GM18502 (cell line): ENCODE results near the gene ERC2.

ENCODE experiments used
- ATAC-seq: cut with Tn5 transposase; IDR thresholded peaks from one replicate; pipeline ENCODE4 v1.9.1; 2021; ENCODE audit warnings: mild to moderate bottlenecking; ENCODE audit not compliant: unreplicated experiment, poor library complexity

The ERC2 gene

DNA sequence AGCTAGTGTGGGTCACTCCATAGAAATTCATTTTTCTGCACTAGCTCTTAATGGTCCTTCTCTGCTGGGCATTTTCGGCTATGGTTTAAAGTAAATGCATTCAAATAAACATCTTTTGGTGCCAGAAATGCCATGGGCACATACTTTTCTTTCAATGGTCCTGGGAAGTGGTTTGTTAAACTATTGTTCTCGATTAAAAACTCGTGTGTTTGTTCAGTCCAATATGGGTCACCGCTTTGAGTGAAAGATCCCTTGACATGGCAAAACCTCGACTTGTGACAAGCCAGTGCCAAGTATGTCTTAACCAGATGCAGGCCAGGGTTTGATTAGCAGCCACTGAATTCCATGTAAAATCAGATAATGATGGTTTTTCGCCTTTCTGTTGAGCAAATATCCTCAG, 649.3 kb downstream of the ERC2 start:
- no peak for ATAC-seq

DNA sequence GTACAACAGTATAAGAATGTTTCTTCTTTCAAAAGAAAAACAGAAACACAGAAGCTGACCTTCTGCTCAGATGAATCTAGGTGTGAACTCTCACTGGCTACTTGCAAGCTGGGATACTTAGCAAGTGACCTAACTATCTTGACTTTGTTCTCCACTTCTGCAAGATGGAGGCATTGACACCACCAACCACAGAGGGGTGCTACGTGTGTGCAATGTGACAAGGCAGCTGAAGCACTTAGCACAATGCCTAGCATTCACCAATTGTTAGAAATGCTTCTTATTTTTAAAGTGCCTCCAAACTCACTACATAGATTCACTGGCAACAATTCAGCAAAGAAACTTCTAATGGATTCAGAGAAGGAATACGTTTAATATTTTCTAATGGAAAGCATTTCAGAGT, 649.8 kb downstream of the ERC2 start:
- no peak for ATAC-seq

DNA sequence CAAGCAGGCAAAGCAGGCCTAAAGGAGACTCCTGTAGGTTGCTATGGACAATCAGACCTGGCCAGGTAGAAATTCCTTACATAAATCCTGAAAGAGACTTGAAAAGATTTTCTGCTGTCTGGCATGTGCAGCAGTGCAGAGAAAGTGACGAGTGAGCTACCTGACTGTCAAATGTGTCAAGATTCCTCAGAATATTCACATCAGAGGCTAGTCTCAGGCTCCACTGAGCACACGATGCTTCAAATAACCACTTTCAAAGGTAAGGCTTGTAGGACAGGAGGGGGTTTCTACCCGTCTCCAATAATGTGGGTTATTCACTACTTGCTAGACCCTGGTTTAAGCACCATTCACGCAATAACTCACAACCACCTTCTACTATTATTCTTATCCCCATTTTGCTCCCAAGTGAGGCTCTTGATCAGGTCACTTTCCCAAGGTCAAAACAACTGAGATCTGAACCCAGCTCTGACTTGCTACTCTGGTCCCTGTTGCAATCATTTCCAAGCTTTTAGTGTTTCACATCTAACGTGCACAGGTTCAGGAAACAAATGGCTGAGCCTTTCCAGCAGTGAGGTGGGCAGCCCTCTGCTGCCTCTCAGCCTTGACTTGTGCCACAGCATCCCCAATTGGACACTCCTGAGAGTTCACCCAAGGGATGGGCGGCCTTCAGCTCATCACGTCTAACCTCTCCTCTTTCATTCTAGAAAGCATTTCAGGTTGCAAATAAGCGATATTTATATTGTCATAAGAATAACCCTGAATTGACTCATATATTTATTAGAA, 651.3 kb downstream of the ERC2 start:
- no peak for ATAC-seq

DNA sequence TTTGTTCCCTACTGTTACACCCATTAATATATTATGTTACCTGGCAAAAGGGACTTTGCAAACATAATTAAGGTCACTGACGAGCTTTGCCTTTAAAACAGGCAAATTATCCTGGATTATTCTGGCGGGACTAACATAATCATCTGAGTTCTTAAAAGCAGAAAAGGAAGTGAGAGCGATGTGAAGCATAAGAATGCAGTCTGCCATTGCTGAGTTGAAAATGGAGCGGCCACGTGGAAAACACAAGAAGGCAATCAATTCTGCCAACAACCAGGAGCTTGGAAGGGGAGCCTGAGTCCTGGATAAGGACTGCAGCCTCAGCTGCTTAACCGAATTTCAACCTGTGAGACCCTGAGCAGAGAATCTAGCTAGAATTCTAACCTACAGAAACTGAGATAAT, 653.0 kb downstream of the ERC2 start:
- ATAC-seq = no peak

DNA sequence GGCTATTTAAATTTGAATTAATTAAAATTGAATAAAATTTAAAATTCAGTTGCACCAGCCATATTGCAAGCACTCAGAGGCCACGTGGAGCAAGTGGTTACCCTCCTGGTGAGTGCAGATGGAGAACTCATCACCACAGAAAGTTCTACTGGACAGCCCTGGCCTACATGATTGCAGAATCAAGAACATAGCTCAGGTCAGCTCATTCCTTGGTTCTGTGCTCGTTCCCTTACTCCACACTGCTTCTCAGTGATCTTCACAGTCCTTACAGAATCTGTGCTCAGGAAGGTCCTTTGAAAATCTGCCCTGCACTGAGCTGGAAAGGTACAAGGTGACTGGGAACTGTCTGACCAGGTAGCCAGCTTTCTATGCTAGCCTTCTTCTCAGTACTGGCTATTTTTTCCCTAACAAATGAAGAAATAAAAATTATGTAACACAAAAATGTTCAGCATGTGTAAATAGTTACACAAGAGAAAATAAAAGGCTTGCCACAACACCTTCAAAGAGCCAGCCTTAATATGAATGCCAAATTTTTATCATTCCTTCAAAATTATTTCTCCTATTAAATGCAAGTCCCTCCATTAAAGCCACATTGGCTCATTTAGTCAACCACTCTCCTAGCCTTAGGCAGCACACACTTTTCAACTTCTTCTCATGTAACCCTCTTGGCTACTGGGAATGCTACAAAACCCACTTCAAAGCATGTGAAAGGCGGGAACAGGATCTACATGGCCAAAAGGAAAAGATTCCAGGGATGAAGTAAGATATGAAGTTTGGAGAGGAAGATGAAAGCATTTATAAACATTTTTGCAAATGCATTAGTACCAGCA, 654.8 kb downstream of the ERC2 start:
- ATAC-seq = no peak

DNA sequence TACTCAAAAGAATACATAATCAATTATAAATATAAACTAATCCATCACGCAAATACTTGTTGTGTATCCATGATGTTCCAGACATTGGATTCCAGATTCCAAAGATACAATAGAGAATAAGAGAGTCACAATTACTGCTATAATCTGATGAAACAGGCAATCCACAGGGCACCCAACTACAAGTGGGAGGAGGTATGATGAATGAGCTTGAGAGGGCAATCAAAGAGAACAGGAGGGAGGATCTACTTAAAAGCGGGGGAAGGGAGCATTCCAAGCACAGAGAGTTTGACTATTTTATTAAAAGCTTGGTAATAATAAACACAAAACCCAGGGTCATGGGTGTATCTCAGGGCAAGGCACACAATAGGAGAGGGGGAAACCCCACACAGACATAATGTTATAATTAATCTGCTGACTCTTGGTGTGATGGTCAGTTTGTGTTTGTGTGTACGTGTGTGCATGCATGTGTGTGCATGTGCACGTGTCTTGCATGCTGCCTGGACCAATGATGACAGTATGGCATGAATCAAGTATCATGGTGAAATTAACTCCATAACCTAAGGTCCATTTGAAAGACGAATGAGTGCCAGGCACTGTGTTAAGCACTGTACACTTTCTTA, 655.8 kb downstream of the ERC2 start:
- ATAC-seq = no peak

DNA sequence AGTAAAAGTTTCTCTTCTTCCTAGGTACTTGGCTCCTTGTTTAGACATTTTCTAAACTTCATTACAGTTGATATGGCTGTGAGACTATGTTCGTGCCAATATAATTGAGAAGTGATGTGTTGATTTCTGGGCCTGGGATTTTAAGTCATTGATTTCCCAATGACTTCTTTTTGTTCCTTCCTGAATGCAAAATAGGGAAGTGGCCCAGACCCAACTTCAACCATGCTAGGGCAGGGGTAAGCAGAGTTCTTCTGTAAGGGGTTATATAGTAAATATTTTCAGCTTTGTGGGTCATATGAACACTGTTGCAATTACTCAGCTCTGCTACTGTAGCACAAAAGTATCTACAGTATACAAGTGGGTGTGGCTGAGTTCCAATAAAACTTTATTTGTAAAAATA, 661.1 kb downstream of the ERC2 start:
- no peak for ATAC-seq

DNA sequence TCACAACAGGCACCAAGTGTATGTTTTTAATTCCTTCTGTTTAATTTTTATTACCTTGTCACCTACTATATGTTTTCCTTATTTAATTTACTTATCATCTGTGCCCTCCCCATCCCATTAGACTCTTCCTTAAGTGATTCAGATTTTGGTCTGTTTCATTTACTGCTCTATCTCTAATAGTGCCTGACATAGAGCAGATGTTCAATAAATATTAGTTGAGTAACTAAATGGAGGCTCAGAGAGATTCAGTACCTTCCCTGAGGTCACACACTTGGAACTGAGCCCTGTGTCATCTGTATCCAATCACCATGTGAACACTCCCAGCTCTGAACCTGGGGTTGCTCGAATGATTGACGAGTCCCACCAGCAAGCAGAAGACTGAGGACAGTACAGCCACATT, 663.1 kb downstream of the ERC2 start:
- no peak for ATAC-seq

DNA sequence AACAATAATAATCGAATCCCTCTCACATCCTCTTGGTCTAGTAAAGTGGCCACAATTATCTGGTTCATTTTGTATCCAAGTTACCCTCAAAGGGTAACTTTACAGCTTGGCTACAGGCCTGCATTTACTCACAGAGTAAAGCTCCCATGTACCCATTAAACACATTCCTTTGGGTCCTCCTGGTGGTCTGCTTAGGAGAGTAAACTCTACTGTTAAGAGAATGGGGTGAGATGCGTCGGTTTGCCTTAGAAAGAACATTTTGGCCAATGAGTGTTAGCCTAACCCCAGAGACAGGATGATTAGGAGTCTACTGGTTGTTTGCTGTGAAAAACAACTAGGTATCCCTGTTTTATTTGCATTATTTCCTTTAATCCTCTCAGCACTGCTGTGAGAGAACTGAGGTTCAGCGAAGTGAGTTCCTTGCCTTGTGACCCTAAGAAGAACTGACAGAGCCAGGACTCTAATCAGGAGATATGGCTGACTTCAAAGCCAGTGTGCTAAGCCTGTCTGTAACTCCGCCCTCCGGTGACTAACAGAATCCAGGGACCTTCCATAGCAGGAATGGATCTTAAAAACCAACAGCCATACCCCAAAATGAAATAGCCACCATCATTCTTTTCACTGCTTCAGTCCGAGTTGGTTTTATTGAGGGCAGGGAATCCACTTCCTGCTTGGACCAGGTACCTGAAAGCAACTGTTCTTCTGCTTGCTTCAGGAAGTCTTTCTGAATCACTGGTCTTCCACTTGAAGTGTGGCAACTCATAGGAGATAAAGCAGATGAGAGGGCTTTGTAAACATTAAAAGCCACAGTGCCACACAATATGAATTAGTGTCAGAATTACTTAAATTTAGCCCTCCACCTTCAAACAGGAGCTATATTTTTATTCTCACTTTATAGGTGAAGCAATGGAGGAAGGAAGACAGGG, 663.8 kb downstream of the ERC2 start:
- ATAC-seq = no peak

DNA sequence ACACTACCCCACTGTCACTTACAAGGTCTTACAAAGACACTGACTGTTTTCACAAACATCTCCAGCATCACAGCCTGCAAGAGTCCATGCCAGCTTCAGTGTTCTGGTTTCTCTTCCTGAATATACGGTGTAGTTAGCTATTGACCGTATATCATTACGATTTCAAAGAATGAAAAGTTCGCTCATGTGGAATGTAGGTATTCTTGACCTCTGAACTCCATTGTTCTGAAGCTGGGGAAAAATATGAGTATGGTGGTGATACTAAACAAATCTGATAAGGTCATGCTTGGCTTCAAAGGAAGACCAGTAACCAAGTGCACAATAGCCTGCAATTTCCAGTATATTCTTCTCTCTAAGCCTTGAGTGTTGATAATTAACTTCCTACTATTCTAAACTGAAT, 665.5 kb downstream of the ERC2 start:
- no peak for ATAC-seq

DNA sequence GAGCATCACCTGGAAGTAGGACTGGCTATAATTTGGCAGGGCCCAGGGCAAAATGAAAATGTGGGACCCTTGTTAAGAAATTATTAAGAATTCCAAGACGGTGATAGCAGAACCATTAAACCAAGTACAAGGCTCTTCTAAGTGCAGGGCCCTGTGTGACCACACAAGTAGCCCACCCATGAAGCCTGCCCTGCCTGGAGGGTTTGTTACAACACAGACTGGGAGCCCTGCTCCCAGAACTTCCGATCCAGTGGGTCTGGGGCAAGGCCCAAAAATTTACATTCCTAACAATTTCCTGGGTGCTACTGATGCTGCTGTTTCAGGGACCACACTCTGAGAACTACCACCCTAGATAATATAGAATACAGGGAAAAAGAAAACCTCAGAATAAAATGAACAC, 666.6 kb downstream of the ERC2 start:
- no peak for ATAC-seq

DNA sequence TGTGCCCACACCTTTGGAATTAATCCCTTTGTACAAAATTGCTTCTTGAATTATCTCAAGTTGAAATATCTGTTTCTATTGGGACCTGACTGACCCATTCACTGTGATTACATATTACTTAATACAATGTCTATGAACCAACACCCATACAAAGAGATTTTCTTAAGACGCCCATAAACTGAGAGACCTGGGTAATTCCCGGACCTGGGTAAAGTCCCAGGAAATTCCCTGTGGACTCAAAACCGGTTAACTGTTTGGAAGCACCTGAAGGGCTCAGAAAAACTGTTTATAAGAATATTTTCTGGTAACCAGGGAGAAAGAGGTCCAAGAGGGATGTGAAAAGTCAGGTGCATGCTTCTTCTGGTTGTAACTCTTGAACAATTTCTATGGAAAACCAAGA, 667.2 kb downstream of the ERC2 start:
- ATAC-seq = no peak

DNA sequence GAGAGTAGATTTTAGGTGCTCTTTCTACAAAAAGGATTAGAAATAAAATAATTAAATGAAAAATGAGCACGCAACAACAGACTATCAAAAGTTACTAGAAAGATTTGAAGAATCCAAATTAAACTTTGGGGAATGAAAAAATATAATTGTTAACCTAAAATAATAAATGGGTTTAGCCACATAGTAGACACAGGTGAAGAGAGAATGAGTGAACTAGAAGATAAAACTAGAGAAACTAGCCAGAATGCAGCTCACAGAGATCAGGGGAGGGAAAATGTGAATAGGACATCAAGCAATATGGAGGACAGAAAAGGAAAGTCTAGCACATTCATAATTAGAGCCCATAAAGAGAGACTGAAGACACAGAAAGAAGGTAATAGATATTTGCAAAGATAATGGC, 670.5 kb downstream of the ERC2 start:
- ATAC-seq = no peak

DNA sequence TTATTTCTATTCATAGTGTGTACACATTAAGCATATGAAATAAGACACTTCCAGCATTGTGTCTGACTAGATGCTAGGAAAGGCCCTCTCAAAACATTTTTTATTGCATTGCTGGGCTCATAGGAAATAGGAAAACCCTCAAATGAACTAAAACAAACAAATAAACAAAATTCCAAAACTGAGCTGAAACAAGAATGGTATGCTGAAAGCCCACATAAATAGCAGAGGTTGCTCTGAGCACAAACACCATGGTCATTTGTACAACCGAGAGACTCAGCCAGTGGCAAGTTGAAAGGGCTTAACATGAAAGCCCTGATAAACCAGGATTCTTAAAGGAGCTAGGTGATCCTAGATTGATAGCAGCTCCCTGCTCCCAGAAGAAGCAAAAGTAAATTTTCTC, 671.2 kb downstream of the ERC2 start:
- ATAC-seq = no peak

DNA sequence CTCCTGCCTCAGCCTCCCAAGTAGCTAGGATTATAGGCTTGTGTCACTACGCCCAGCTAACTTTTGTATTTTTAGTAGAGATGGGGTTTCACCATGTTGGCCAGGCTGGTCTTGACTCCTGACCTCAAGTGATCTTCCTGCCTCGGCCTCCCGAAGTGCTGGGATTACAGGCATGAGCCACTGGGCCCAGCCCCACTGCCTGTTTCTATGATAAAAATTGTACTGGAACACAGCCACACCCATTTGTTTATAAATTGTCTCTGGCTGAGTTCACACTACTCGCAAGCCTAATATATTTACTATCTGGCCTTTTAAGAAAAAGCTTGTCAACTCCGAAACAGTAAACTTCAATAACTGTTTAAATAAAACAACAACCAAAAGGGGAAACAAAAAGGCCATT, 671.7 kb downstream of the ERC2 start:
- ATAC-seq = no peak

DNA sequence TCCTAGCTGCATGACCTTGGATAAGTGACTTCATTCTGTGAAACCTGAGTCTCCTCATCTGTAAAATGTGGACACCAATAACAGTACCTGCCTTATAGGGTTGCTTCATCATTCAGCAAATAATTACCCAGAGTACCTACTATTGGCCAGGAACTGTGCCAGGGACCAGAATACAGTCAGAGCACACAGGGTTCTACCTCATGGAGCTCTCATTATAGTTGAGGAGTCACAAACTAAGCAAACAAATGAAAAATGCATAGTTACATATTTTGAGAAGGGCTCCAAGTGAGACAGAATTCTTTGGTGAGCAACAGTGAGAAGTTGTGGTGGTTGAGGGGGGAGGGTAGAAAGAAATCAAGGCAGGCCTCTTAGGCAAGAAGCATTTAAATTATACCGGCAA, 672.5 kb downstream of the ERC2 start:
- no peak for ATAC-seq

DNA sequence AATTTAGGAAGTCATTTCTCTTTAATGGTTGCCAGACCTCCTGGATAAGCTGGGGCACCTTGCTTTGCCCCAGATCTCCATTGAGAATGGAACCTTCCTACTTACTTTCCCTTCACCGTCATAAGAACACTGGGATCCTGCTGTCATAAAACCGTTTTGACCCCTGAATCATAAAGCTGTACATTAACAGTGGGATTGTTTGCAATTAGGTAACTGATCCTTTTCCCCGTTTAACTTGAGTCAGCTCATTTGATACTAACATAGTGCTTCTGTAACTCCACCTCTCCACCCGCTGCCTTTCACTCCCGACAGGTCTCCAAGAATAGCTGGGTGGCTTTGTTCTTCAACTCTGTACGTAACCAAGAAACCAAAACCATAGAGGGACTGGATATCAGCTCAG, 673.0 kb downstream of the ERC2 start:
- ATAC-seq = no peak

DNA sequence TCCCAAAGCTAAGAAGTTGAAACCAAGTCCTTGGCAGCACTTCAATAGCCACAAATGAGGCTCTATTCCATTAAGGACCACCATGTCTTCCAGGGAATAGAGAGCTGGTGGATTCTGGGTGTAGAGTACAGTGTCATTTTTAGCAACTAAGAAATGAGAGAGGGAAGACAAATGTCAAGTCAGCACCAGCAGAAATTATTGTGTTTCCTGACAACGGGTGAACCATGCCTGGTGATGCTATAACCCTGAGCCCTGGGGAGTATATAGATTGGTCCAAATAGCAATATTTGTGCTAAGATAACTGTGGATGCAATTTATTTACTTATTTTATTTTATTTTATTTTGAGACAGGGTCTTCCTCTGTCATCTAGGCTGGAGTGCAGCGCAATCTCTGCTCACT, 675.5 kb downstream of the ERC2 start:
- ATAC-seq = no peak

DNA sequence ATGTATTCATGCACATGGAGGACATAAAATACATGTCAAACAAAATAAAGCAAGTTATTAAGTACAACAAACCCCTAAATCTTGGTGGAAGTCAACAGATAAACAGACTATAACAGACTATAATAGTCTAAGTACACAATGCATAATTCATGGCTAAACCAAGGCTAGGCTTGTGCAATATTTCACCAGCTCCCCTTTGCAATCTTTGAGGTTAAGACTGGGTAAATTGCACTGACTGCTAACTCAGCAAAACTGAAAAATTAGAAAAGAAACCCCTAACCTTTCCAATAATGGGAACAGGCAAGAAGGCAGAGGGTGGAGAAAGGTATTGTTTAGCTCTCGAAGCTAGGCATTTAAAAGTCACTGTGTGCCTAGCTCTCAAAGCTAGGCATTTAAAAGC, 676.3 kb downstream of the ERC2 start:
- no peak for ATAC-seq

DNA sequence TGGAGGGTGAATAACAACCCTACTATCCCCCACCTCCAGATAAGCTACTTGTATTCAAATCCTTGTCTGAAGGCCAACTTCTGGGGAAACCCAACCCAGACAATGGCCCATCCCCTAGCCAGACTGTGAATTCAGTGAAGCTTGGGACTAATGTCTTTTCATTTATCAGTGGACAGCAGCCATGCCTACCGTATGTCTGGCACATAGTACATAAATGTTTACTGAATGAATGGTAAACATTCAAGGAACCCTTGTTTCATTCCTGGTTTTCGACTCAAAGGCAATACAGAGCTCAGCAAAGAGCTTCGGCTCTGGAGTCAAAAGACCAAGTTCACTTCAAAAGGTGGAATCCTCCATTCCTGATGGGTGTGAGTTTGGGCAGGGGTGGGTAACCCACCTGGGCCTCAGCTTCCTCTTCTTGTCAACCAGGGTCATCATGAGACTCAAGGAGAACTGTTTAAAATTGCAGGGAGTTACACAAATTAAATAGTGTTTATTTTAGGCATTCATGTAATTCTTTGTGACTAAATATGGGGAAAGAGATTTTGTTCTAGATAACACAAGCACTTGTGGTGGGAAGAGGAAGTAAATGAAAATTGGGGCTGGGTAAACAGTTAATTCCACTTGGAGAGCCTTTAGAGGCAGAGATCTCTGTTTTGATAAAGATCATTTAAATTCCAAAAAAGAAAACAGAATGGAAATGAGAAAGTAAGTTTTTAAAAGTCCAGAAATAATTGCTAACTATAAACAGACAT, 677.5 kb downstream of the ERC2 start:
- no peak for ATAC-seq
